Trophoblast cell (in vitro differentiated cells and primary cell): Measurements from ENCODE around the gene SLC16A8.

Experiments used
- DNase-seq, 2 donors: peaks; one replicate each; pipeline ENCODE4 v3.0.0-alpha.2; 2016
- H2AFZ ChIP-seq: 2 replicates; pipeline ENCODE4 v1.6.1; 2013; ENCODE audit warnings: low read length, moderate library complexity, mild to moderate bottlenecking; ENCODE audit not compliant: insufficient read depth, poor library complexity
- H2AK5ac ChIP-seq: 2 replicates; pipeline ENCODE4 v1.6.1; 2013; ENCODE audit warnings: mild to moderate bottlenecking, low read length
- H2BK120ac ChIP-seq: 2 replicates; pipeline ENCODE4 v1.6.1; 2013; ENCODE audit warnings: low read length, mild to moderate bottlenecking, moderate library complexity; ENCODE audit not compliant: insufficient read depth, poor library complexity
- H2BK12ac ChIP-seq: 2 replicates; pipeline ENCODE4 v1.6.1; 2013; ENCODE audit warnings: mild to moderate bottlenecking, low read length, moderate library complexity
- H2BK5ac ChIP-seq: 2 replicates; pipeline ENCODE4 v1.6.1; 2013; ENCODE audit warnings: low read length, low read depth, moderate library complexity, mild to moderate bottlenecking; ENCODE audit not compliant: poor library complexity
- H3K14ac ChIP-seq: 2 replicates; pipeline ENCODE4 v1.6.1; 2013; ENCODE audit warnings: mild to moderate bottlenecking, low read length
- H3K18ac ChIP-seq: 2 replicates; pipeline ENCODE4 v1.6.1; 2013; ENCODE audit warnings: mild to moderate bottlenecking, low read length
- H3K23ac ChIP-seq: 2 replicates; pipeline ENCODE4 v1.6.1; 2013; ENCODE audit warnings: low read length
- H3K27ac ChIP-seq: 2 replicates; pipeline ENCODE4 v1.5.1; 2013; ENCODE audit warnings: low read depth, mild to moderate bottlenecking, inconsistent platforms, low read length, moderate library complexity
- H3K27me3 ChIP-seq: 2 replicates; pipeline ENCODE4 v1.6.1; 2013; ENCODE audit warnings: inconsistent platforms, mild to moderate bottlenecking, low read length, moderate library complexity; ENCODE audit not compliant: insufficient read depth
- H3K36me3 ChIP-seq, 2 experiments: 1 replicate in 1 of 2; 2 replicates in 1 of 2; pipeline ENCODE4 v1.6.1; 2013; ENCODE audit warnings: low read length in 2 of 2, mild to moderate bottlenecking in 2 of 2, moderate library complexity in 1 of 2; ENCODE audit not compliant: insufficient read depth in 2 of 2, control insufficient read depth in 1 of 2
- H3K4ac ChIP-seq: 2 replicates; pipeline ENCODE4 v1.6.1; 2013; ENCODE audit warnings: low read depth, mild to moderate bottlenecking, low read length, moderate library complexity
- H3K4me1 ChIP-seq, 2 experiments: 1 replicate in 1 of 2; 2 replicates in 1 of 2; pipeline ENCODE4 v1.6.1; 2013; ENCODE audit warnings: low read length in 2 of 2, mild to moderate bottlenecking in 2 of 2, moderate library complexity in 1 of 2; ENCODE audit not compliant: insufficient read depth in 2 of 2, control insufficient read depth in 1 of 2
- H3K4me2 ChIP-seq: 2 replicates; pipeline ENCODE4 v1.6.1; 2013; ENCODE audit warnings: inconsistent platforms, mild to moderate bottlenecking, low read length, moderate library complexity
- H3K4me3 ChIP-seq: 2 replicates; pipeline ENCODE4 v1.5.1; 2013; ENCODE audit warnings: mild to moderate bottlenecking, low read depth, low read length, inconsistent platforms
- H3K79me1 ChIP-seq: one replicate; pipeline ENCODE4 v1.6.1; 2013; ENCODE audit warnings: low read length
- H3K79me2 ChIP-seq: 2 replicates; pipeline ENCODE4 v1.6.1; 2013; ENCODE audit warnings: low read length, mild to moderate bottlenecking; ENCODE audit not compliant: control insufficient read depth, insufficient read depth, poor library complexity
- H3K9ac ChIP-seq: 2 replicates; pipeline ENCODE4 v1.6.1; 2013; ENCODE audit warnings: mild to moderate bottlenecking, low read length
- H3K9me3 ChIP-seq: 2 replicates; pipeline ENCODE4 v1.6.1; 2013; ENCODE audit warnings: low read depth, mild to moderate bottlenecking, control low read depth, inconsistent platforms, low read length; ENCODE audit not compliant: insufficient read depth
- H4K12ac ChIP-seq: 2 replicates; pipeline ENCODE4 v1.6.1; 2013; ENCODE audit warnings: low read depth, mild to moderate bottlenecking, low read length, moderate library complexity
- H4K8ac ChIP-seq: 2 replicates; pipeline ENCODE4 v1.6.1; 2013; ENCODE audit warnings: low read depth, mild to moderate bottlenecking, low read length, moderate library complexity
- H4K91ac ChIP-seq: one replicate; pipeline ENCODE4 v1.6.1; 2013; ENCODE audit warnings: low read depth, mild to moderate bottlenecking, low read length, moderate library complexity
- WGBS: extraction: QIAGEN DNeasy Blood & Tissue Kit; methylation state at CpG from one replicate; pipeline ENCODE4 v1.1.7; 2013; ENCODE audit warnings: missing lambda C conversion rate; ENCODE audit not compliant: insufficient read length, insufficient coverage; ENCODE audit errors: extremely low coverage; 5-methylcytosine and 5-hydroxymethylcytosine counted together

SLC16A8 gene

GRCh38 chr22:38070250-38070921, 13.6 kb downstream of the SLC16A8 start:
- Histone ChIP-seq H3K9me3 (no peaks in the 10 kb centered on the region), H2BK120ac (no peak overlapping the region), H3K4me3 (peak overlapping the region; percentile 10), H3K14ac (no peak overlapping the region), H3K36me3 (peaks cover 70 to 80% of the 10 kb centered on the region in 2 experiments), H2BK5ac (no peak overlapping the region), H4K8ac (no peak overlapping the region), H3K9ac (peak overlapping the region; percentile 19), H3K4me2 (no peak overlapping the region), H3K79me2 (no peaks in the 10 kb centered on the region), H3K18ac (no peak overlapping the region), H3K79me1 (no peaks in the 10 kb centered on the region), H2AFZ (no peak overlapping the region), H3K4ac (no peak overlapping the region), H3K23ac (no peak overlapping the region), H4K91ac (no peak overlapping the region), H2AK5ac (no peak overlapping the region), H3K27me3 (no peaks in the 10 kb centered on the region), H4K12ac (no peak overlapping the region), H3K27ac (no peak overlapping the region), H2BK12ac (no peak overlapping the region), H3K4me1 (no peaks in the 10 kb centered on the region)
- no peak for DNase-seq
- WGBS = no CpG with 5 or more reads among the region's 11 CpGs

GRCh38 chr22:38069372-38070249, 14.4 kb downstream of the SLC16A8 start:
- H3K9ac ChIP-seq = no peak overlapping the region
- no peaks in the 10 kb centered on the region for H3K79me1 ChIP-seq
- no peak for DNase-seq
- no peak overlapping the region for H3K4me2 ChIP-seq
- H3K23ac ChIP-seq = no peak overlapping the region
- no peak overlapping the region for H2AFZ ChIP-seq
- peak overlapping the region; percentile 10 for H3K4me3 ChIP-seq
- H3K9me3 ChIP-seq = no peaks in the 10 kb centered on the region
- no peaks in the 10 kb centered on the region for H3K4me1 ChIP-seq
- no peak overlapping the region for H2BK5ac ChIP-seq
- no peak overlapping the region for H2BK120ac ChIP-seq
- H4K12ac ChIP-seq = no peak overlapping the region
- no peak overlapping the region for H3K27ac ChIP-seq
- WGBS = no CpG with 5 or more reads among the region's 21 CpGs
- no peaks in the 10 kb centered on the region for H3K27me3 ChIP-seq
- H3K14ac ChIP-seq = no peak overlapping the region
- H3K18ac ChIP-seq = no peak overlapping the region
- H3K36me3 ChIP-seq = peaks cover 73 to 81% of the 10 kb centered on the region in 2 experiments
- H2BK12ac ChIP-seq = no peak overlapping the region
- no peak overlapping the region for H4K91ac ChIP-seq
- H3K79me2 ChIP-seq = no peaks in the 10 kb centered on the region
- no peak overlapping the region for H4K8ac ChIP-seq
- H2AK5ac ChIP-seq = no peak overlapping the region
- H3K4ac ChIP-seq = no peak overlapping the region

- no peak overlapping the region for H2BK5ac ChIP-seq
- no peak overlapping the region for H2AK5ac ChIP-seq
- no peak overlapping the region for H3K9ac ChIP-seq
- H3K36me3 ChIP-seq = peaks cover 68 to 77% of the 10 kb centered on the region in 2 experiments
- no peaks in the 10 kb centered on the region for H3K9me3 ChIP-seq
- no peak overlapping the region for H3K4me3 ChIP-seq
- no peak overlapping the region for H3K4me2 ChIP-seq
- no peaks in the 10 kb centered on the region for H3K27me3 ChIP-seq
- H3K4ac ChIP-seq = no peak overlapping the region
- H3K79me1 ChIP-seq = no peaks in the 10 kb centered on the region
- no peak overlapping the region for H4K8ac ChIP-seq
- H3K14ac ChIP-seq = no peak overlapping the region
- H2BK120ac ChIP-seq = no peak overlapping the region
- H4K12ac ChIP-seq = no peak overlapping the region
- no peak for DNase-seq
- H3K23ac ChIP-seq = no peak overlapping the region
- H2AFZ ChIP-seq = no peak overlapping the region
- H3K79me2 ChIP-seq = no peaks in the 10 kb centered on the region
- no peak overlapping the region for H4K91ac ChIP-seq
- H3K4me1 ChIP-seq = no peaks in the 10 kb centered on the region
- no peak overlapping the region for H2BK12ac ChIP-seq
- H3K27ac ChIP-seq = no peak overlapping the region
- no CpG with 5 or more reads among the region's 13 CpGs for WGBS
- no peak overlapping the region for H3K18ac ChIP-seq
These were observed 15.2 kb downstream of the SLC16A8 start for GRCh38 chr22:38068641-38069371.

DNA sequence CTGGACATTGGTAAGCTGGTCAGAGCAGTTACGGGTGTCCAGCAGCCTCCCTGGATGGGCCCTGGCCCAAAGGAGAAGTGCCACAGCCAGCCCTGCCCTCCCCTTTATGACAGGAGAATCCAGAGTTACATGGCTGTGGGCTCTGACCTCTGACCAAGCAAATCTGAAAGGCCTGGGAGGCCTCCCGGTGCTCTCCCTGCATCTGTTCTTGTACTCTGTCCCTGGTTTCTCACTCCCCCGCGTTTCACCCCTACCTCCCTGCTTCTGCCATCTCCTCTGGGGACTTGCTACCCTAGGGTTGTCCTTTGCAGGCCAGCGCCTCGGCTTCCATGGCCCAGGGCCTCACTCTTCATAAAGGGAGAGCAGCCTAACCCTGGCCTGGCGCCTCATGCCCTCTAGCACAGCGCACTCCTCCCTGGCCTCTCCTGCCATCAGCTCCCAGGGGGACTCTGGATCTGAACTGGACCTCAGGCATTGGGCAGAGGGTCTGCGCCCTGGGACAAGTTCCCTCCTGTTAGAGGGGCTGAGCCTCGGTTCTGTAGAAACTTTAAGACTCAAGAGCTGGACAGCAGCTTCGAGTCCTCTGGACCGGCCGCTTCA, 16.1 kb downstream of the SLC16A8 start:
- no peak overlapping the region for H3K23ac ChIP-seq
- no peaks in the 10 kb centered on the region for H3K79me1 ChIP-seq
- H3K9me3 ChIP-seq = no peaks in the 10 kb centered on the region
- no peak overlapping the region for H2AFZ ChIP-seq
- no peak overlapping the region for H4K12ac ChIP-seq
- H2BK12ac ChIP-seq = no peak overlapping the region
- no peak for DNase-seq
- H3K18ac ChIP-seq = no peak overlapping the region
- H3K27ac ChIP-seq = no peak overlapping the region
- H3K14ac ChIP-seq = no peak overlapping the region
- H4K91ac ChIP-seq = no peak overlapping the region
- no peak overlapping the region for H4K8ac ChIP-seq
- no peak overlapping the region for H2AK5ac ChIP-seq
- no peaks in the 10 kb centered on the region for H3K79me2 ChIP-seq
- no CpG with 5 or more reads among the region's 13 CpGs for WGBS
- no peaks in the 10 kb centered on the region for H3K4me1 ChIP-seq
- H3K4me2 ChIP-seq = no peak overlapping the region
- no peak overlapping the region for H3K9ac ChIP-seq
- H3K4ac ChIP-seq = no peak overlapping the region
- no peak overlapping the region for H2BK120ac ChIP-seq
- H3K4me3 ChIP-seq = no peak overlapping the region
- H2BK5ac ChIP-seq = no peak overlapping the region
- H3K36me3 ChIP-seq = peaks cover 66 to 69% of the 10 kb centered on the region in 2 experiments
- no peaks in the 10 kb centered on the region for H3K27me3 ChIP-seq
